ENCODE data around the gene VPS13D.
"Not testable (repeated sequence)": the region's sequence is repeated elsewhere in the genome, so short reads cannot be mapped to it uniquely, and the experiment has no call there.

VPS13D gene

GRCh38 chr1:12201352-12202189, 28.3 kb upstream of the VPS13D start:
- DNase-seq = no peak

GRCh38 chr1:12202190-12202497, 27.7 kb upstream of the VPS13D start:
- no peak for DNase-seq

GRCh38 chr1:12202577-12202976, 27.3 kb upstream of the VPS13D start:
- no peak for DNase-seq

- no peak for DNase-seq
These were observed 26.4 kb upstream of the VPS13D start for GRCh38 chr1:12203216-12204007.

- peak in 1 of 5 donors; percentile 26 for DNase-seq
These were observed 25.7 kb upstream of the VPS13D start for GRCh38 chr1:12204140-12204539.

- DNase-seq = no peak
These were observed 24.8 kb upstream of the VPS13D start for GRCh38 chr1:12204754-12205658.

- DNase-seq = no peak
These were observed 23.6 kb upstream of the VPS13D start for GRCh38 chr1:12206238-12206637.

GRCh38 chr1:12206792-12207424, 22.9 kb upstream of the VPS13D start:
- DNase-seq = no peak

GRCh38 chr1:12208271-12208670, 21.6 kb upstream of the VPS13D start:
- no peak for DNase-seq

- peak; percentile 64 to 88 (median 75) for DNase-seq
These were observed 20.9 kb upstream of the VPS13D start for GRCh38 chr1:12208764-12209494.

- DNase-seq = no peak
These were observed 20.4 kb upstream of the VPS13D start for GRCh38 chr1:12209495-12209832.

- DNase-seq = no peak
These were observed 14.5 kb upstream of the VPS13D start for GRCh38 chr1:12215118-12215961.

GRCh38 chr1:12219800-12220199, 10.0 kb upstream of the VPS13D start:
- no peak for DNase-seq

- DNase-seq = no peak
These were observed 8.9 kb upstream of the VPS13D start for GRCh38 chr1:12220890-12221289.

- not testable (repeated sequence) for DNase-seq
These were observed 7.1 kb upstream of the VPS13D start for GRCh38 chr1:12222700-12223099.

- not testable (repeated sequence) for DNase-seq
These were observed 5.7 kb upstream of the VPS13D start for GRCh38 chr1:12224092-12224491.

GRCh38 chr1:12228979-12229378, 851 bp upstream of the VPS13D start:
- DNase-seq = no peak

- DNase-seq = no peak
These were observed 420 bp upstream of the VPS13D start for GRCh38 chr1:12229386-12229834.

GRCh38 chr1:12230549-12231275, 882 bp downstream of the VPS13D start:
- peak in 1 of 5 donors; percentile 5 for DNase-seq

GRCh38 chr1:12231276-12231595, 1.4 kb downstream of the VPS13D start:
- no peak for DNase-seq
